WERI-Rb-1 (cell line): ENCODE results near the gene RAPGEF1.
"Not testable (repeated sequence)": the region's sequence is repeated elsewhere in the genome, so short reads cannot be mapped to it uniquely, and the experiment has no call there.

ENCODE experiments used
- DNase-seq: peaks from one replicate; pipeline ENCODE4 v3.0.0-alpha.2; 2020
- H3K27ac ChIP-seq: fragments of 250-450 bp; sonication (Bioruptor Pico); 2 replicates; pipeline ENCODE4 v1.5.1; 2020; ENCODE audit warnings: mild to moderate bottlenecking, moderate library complexity
- H3K27me3 ChIP-seq: fragments of 250-450 bp; sonication (Bioruptor Pico); 2 replicates; pipeline ENCODE4 v1.5.1; 2021; ENCODE audit warnings: mild to moderate bottlenecking, low read depth, moderate library complexity; ENCODE audit not compliant: insufficient read depth, severe bottlenecking
- H3K36me3 ChIP-seq: fragments of 250-450 bp; sonication (Bioruptor Pico); 2 replicates; pipeline ENCODE4 v1.5.1; 2020; ENCODE audit warnings: mild to moderate bottlenecking, moderate library complexity
- H3K4me3 ChIP-seq: 2 replicates; pipeline ENCODE4 v1.5.1; 2011; ENCODE audit warnings: low read depth, mild to moderate bottlenecking, control low read depth, low read length
- H3K9me3 ChIP-seq: fragments of 250-450 bp; sonication (Bioruptor Pico); 2 replicates; pipeline ENCODE4 v1.5.1; 2021; ENCODE audit warnings: mild to moderate bottlenecking, moderate library complexity; ENCODE audit not compliant: severe bottlenecking
- CTCF ChIP-seq: IDR thresholded peaks from 2 replicates; pipeline ENCODE4 v1.5.1; 2011; ENCODE audit warnings: low read depth, mild to moderate bottlenecking, control low read depth, inconsistent platforms, low read length

The RAPGEF1 gene

GRCh38 chr9:131552030-131552429 lies 187.8 kb downstream of the RAPGEF1 start:
- no peaks in the 10 kb centered on the region for H3K27me3 ChIP-seq
- no peak for TF ChIP-seq CTCF

GRCh38 chr9:131550465-131550864 lies 189.4 kb downstream of the RAPGEF1 start:
- not testable (repeated sequence) for H3K27ac ChIP-seq, H3K36me3 ChIP-seq, H3K4me3 ChIP-seq, H3K27me3 ChIP-seq, DNase-seq, H3K9me3 ChIP-seq

More at GRCh38 chr9:131552030-131552429, 187.8 kb downstream of the RAPGEF1 start:
- DNase-seq: no peak
- H3K36me3 ChIP-seq: no peaks in the 10 kb centered on the region
- no peak overlapping the region for H3K27ac ChIP-seq
- peaks cover 4% of the 10 kb centered on the region for H3K9me3 ChIP-seq
- no peak overlapping the region for H3K4me3 ChIP-seq

- H3K27ac ChIP-seq, H3K36me3 ChIP-seq, H3K27me3 ChIP-seq, DNase-seq, H3K4me3 ChIP-seq: not testable (repeated sequence)
- peaks cover 15% of the 10 kb centered on the region for H3K9me3 ChIP-seq
Observed at GRCh38 chr9:131549186-131549585, 190.7 kb downstream of the RAPGEF1 start.

- no peaks in the 10 kb centered on the region for H3K27me3 ChIP-seq
- TF ChIP-seq CTCF: no peak
- no peak for DNase-seq
- H3K4me3 ChIP-seq: peak overlapping the region; percentile 34
- no peak overlapping the region for H3K27ac ChIP-seq
- peaks cover 29% of the 10 kb centered on the region for H3K9me3 ChIP-seq
- no peaks in the 10 kb centered on the region for H3K36me3 ChIP-seq
Observed at GRCh38 chr9:131546336-131547084, 193.4 kb downstream of the RAPGEF1 start.

GRCh38 chr9:131545786-131546335 lies 194.0 kb downstream of the RAPGEF1 start:
- H3K36me3 ChIP-seq: no peaks in the 10 kb centered on the region
- H3K27me3 ChIP-seq: no peaks in the 10 kb centered on the region
- TF ChIP-seq CTCF: no peak
- DNase-seq: no peak
- no peak overlapping the region for H3K4me3 ChIP-seq
- peaks cover 29% of the 10 kb centered on the region for H3K9me3 ChIP-seq
- H3K27ac ChIP-seq: no peak overlapping the region

GRCh38 chr9:131545003-131545785 lies 194.7 kb downstream of the RAPGEF1 start, which contains the start of gene PRRT1B:
Gene PRRT1B, plus strand, starts transcription at chr9:131545523. Its CDS starts 93 bp downstream, at chr9:131545616.
- no peak for TF ChIP-seq CTCF
- no peaks in the 10 kb centered on the region for H3K27me3 ChIP-seq
- peaks cover 29% of the 10 kb centered on the region for H3K9me3 ChIP-seq
- H3K4me3 ChIP-seq: peak within 1 kb of the TSS; percentile 34
- no peak within 1 kb of the TSS for H3K27ac ChIP-seq
- no peaks in the 10 kb centered on the region for H3K36me3 ChIP-seq
- no peak for DNase-seq
